Activated gamma-delta T cell treated with anti-CD3 and anti-CD28 coated beads, Interleukin-2, amount 50 U/mL, for 16 hours (primary cell): ENCODE data around the gene FHL1.
A peak's percentile ranks its signal among the peaks of the same experiment; 100 is the strongest.
"Not testable (repeated sequence)": the region's sequence is repeated elsewhere in the genome, so short reads cannot be mapped to it uniquely, and the experiment has no call there.

Source experiments
- DNase-seq: peaks from one replicate; pipeline ENCODE4 v3.0.0-alpha.2; 2020; ENCODE audit warnings: low read depth

FHL1 gene

GRCh38 chrX:136209016-136209738 is 61.8 kb downstream of the FHL1 start:
- DNase-seq: no peak

GRCh38 chrX:136209751-136210150 is 62.4 kb downstream of the FHL1 start:
- DNase-seq: no peak

GRCh38 chrX:136210243-136210642 is 62.9 kb downstream of the FHL1 start:
- DNase-seq: no peak

DNA sequence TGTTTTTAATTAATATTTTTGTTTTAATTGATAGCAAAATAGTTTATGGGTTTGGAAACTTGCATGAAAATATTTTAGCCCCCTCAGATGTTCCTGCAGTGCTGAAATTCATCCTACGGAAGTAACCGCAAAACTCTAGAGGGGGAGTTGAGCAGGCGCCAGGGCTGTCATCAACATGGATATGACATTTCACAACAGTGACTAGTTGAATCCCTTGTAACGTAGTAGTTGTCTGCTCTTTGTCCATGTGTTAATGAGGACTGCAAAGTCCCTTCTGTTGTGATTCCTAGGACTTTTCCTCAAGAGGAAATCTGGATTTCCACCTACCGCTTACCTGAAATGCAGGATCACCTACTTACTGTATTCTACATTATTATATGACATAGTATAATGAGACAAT is 63.5 kb downstream of the FHL1 start:
- DNase-seq: no peak

DNA sequence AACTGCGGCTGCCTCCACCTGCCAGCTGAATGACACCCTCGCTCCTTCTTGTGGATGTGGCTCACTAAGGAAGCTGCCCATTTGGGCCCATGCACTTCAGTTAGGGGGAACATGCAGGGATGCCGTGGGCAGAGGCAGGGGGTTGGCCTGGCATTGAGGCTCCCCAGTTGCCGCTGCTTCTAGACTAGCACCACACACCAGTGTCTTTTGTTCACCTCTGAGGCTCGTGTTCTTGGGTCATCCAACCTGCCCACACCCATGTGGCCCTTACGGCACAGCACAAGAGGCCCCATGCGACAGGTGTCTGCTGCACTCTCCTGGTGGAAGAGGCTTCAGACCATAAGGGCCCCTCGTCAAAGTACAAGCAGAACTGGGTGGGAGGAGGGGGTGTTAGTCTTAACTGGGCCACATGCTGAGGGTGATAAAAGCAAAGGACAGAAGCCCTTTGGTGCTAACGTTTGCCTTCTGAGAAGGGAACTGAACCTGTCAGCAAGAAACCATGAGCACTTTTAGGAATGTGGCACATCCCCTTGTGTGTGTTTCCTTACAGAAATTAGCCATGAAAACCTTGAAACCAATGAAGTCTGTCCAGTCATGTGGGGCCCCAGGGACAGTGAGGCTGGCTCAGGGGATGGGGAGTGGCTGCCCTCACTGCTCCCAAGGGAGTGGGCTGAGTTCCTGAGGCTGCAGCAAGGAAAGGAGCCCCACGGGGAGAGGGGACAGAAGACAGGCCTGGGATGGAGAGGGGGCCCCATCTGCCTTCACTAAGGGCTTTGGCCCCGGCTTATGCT is 64.6 kb downstream of the FHL1 start:
- no peak for DNase-seq

GRCh38 chrX:136212557-136213111 is 65.3 kb downstream of the FHL1 start:
- no peak for DNase-seq

DNA sequence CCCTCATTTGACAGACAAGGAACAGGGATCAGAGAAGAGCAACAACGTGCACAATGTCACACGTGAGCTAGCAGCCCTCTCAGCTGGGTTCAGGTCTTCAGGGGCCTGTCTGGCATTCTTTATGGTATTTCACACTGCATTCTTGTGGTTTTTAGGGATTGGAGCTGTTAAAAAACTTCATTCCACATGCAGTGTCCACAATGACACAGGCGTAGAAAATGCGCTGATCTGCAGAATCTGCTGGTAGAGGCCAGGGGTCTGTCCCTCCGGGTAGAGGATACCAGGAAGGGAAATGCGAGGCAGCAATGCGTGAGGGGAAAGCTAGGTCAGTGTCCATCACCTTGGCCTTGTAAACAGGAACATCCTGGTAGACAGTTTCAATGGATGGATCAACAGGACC is 67.2 kb downstream of the FHL1 start:
- DNase-seq: no peak

DNA sequence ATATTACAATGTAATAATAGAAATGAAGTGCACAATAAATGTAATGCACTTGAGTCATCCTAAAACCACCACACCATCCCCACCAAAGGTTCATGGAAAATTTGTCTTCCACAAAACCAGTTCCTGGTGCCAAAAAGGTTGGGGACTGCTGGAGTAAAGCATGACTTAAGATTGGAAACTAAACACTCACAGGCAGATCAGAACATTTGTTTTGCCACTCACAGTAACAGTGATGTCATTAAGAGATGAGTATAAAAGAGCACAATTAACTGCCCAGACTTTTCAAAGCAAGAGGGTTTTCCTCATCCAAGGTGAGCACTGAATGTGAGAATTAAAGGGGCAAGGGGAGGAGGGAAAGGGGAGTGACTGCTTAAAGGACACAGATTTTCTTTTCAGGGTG is 68.2 kb downstream of the FHL1 start:
- DNase-seq: no peak

DNA sequence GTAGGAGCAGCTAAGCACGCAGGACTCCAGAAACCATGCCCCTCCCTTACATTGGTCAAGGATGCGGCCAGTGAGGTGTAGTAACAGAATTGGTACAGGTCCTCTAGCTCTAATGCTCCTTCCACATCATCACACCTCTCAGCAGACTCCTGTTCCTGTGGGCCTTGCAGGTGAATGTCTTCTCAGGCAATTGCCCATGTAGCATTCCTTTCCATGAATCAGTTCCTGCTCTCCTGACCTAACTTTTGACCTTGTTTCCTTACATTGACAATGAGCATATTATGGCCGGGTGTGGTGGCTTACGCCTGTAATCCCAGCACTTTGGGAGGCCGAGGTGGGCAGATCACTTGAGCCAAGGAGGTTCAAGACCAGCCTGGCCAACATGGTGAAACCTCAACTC is 72.6 kb downstream of the FHL1 start:
- no peak for DNase-seq

GRCh38 chrX:136220540-136220939 is 73.2 kb downstream of the FHL1 start:
- no peak for DNase-seq

GRCh38 chrX:136220951-136221350 is 73.6 kb downstream of the FHL1 start:
- DNase-seq: no peak

DNA sequence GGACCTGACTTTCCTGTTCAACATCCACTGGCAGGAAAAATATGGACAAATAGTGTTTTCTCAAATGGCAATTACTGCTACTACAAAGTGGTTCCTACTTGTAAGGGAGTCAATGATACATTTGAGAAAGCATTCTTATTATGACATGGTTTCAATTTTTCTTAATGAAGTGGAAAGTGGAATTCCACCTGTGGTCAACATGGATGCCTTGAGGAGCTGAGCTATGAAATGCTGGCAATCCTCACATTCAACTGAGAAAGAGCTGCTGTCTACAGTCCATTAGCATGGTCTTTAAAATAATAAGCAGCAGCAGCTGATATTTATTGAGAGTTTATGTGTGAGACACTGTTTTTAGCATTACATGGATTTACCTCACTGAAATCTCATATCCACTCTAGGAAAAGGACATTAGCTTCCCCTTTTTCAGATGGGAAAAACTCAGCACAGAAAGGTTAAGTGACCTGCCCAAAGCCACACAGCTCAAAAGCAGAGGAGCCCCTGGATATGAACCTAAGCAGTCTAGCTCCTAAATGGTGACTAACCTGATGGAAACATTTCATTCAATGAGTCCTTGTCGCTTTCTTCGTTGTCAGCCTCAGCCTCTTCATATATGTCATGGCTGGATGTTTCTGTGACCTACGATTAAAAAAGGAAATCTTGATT is 74.6 kb downstream of the FHL1 start:
- DNase-seq: no peak

- DNase-seq: no peak
Measured at GRCh38 chrX:136227074-136227473, 79.7 kb downstream of the FHL1 start.

GRCh38 chrX:136227948-136228838 is 80.9 kb downstream of the FHL1 start:
- no peak for DNase-seq

- no peak for DNase-seq
Measured at GRCh38 chrX:136228839-136229207, 81.5 kb downstream of the FHL1 start.

DNA sequence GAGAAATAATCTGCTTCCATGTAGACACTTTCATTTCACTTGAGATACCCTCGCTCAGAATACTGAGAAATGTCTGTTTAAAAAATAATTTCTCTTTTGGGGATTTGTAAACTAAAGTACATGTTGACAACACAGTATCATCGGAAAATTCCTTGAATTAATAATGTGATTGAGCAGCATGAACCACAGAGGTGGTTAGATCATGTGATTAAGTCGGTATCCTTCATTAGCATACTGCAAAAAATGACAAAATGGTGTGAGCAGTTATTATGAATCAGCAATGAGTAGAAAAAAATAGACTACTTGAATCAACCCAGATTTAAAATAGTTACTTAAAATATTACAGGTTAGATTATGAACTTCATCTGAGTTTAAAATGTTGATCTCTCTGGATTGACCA is 89.7 kb downstream of the FHL1 start:
- no peak for DNase-seq

- not testable (repeated sequence) for DNase-seq
Measured at GRCh38 chrX:136237849-136238248, 90.5 kb downstream of the FHL1 start.

DNA sequence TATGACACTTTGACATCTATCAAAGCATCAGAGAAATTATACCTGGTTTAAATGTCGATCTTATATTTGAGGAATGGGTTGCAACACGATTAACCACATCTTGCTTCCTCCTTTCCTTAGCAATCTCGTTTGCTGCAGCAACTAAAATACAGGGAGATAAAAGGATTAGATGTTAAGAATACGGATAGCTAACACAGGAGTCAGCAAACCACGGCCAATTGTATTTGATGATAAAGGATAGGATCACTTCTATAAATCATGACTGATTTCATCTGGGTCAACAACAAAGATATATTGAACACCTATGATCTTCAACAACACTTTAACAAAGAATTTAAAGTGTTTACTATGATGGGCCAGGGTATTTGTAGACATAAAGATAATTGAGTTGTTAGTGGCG is 98.9 kb downstream of the FHL1 start:
- DNase-seq: no peak

DNA sequence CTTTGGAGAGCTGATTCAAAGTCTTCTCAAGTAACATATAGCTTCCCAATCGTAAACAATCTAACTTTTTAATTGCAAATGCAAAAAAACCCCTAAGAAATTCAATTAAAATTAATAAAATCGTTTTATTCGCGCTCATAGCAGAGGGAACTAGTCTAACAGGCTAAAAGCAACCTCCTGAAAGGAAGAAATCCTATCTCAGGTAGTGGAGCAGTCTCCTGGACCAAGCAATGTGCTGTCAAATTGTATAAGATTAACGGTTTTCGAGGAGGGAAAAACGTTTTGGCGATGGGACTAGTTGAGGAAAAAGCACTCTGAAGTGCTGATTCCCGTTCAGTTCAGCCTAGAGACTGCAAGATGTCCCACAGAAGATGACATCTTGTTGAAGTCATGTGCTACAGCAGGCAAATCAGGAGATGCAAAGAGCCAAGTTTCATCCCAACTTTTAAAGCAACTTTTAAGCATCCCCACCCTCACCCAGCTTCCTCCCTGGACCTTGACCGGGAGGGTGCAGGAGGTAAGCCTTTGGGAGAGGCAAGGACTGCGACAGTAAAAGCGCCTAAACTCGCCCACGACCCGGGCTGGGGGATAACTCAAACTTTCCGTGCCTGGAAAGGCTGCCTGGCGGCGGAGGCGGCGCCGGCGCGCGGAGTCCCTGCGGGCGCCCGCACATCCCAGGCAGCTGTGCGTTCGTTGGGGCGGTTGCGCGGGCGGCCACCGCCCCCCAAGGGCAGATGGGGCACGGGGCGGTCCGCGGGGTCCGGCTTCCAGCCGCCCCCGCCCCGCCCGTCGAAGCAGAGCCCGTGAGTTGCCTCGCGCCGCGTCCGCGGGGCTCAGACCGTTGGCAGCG is 103.1 kb downstream of the FHL1 start:
- no peak for DNase-seq

DNA sequence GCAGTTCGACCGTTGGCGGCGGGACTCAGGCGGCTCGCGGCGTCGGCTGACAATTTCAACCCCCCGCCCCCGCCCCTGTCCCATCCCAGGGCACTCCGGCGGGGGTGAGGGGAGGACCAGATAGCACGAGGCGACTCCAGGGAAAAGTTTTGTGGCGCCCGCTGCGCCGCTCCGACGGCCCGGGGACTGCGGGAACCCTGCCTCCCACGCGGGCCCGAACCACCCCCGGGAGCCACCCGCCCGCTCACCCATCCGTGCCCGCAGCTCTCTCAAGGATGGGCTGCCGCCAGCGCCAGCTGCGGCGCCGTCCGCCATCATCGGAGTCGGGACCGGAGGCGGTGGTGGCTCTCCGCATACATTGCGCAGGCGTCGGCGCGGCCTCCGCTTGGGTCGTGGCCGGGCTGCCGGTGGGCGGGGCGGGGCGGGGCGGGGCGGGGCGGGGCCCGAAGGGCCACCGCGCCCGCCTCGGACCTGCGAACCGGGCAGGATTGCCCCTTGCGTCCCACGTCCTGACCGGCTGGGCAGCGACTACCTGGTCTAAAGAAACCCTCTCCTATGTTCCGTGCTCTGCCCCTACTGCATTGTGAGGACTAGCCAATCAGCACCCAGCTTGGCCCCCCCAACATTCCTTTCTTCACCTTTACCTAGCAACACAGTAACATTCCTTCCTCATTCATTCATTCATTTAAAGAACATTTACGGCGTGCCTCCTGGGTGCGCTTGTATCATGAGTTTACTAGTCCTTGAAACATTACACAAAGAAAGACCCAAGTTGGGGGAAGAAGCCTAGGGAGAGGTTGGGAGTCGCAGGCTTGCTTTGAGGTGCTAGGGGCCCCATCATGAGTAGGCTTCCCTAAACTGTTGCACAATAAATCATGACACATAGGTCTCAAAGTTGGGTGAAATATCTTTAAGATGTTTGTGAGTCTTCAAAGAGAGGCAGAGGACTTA is 104.0 kb downstream of the FHL1 start, which contains the start of gene MAP7D3:
Gene MAP7D3 (minus strand): TSS at position 360 of the 951 bp plus-strand sequence. CDS start 42 bp downstream, at position 318.
- peak; percentile 42 for DNase-seq
